Gastrocnemius medialis (tissue), 4 donors: ENCODE data around the gene RGMA. TPM values are rescaled to one million over a fixed set of nuclear protein-coding genes. Genes with fewer than 3 reads are reported as not detected.

ENCODE experiments used
- ATAC-seq, 2 donors: fragments of 150-250 bp; one replicate each; pipeline ENCODE4 v1.9.1; 2016
- DNase-seq, 2 donors: peaks; one replicate each; pipeline ENCODE4 v3.0.0-alpha.2; 2019
- H3K27ac ChIP-seq, 4 donors: fragments of 200-600 bp; sonication (generic); 1 replicate in 1 of 4; 2 replicates in 3 of 4; pipeline ENCODE4 v1.5.1; 2016 to 2018; ENCODE audit warnings: mild to moderate bottlenecking in 2 of 4, moderate library complexity in 1 of 4
- H3K27me3 ChIP-seq, 3 donors: fragments of 200-600 bp; sonication (generic) in 2 of 3; 1 replicate in 1 of 3; 2 replicates in 2 of 3; pipeline versions ENCODE4 v1.5.1 to v1.6.0; 2016 to 2019; ENCODE audit warnings: mild to moderate bottlenecking in 1 of 3, moderate library complexity in 1 of 3
- H3K36me3 ChIP-seq, 2 donors: fragments of 200-600 bp; sonication (generic) in 1 of 2; one replicate each; pipeline ENCODE4 v1.5.1; 2017 to 2018
- H3K4me1 ChIP-seq, 2 donors: fragments of 200-600 bp; sonication (generic) in 1 of 2; one replicate each; pipeline ENCODE4 v1.5.1; 2016 to 2017; ENCODE audit warnings: mild to moderate bottlenecking in 2 of 2
- H3K4me3 ChIP-seq, 4 donors: fragments of 200-600 bp; sonication (generic) in 3 of 4; 1 replicate in 1 of 4; 2 replicates in 3 of 4; pipeline ENCODE4 v1.5.1; 2016 to 2019; ENCODE audit warnings: mild to moderate bottlenecking in 2 of 4
- H3K9me3 ChIP-seq, 3 donors: fragments of 200-600 bp; sonication (generic) in 2 of 3; 1 replicate in 1 of 3; 2 replicates in 2 of 3; pipeline ENCODE4 v1.5.1; 2016 to 2019
- POLR2A ChIP-seq, 2 donors: fragments of 450-650 bp; IDR thresholded peaks; one replicate each; pipeline ENCODE4 v1.6.1; 2017; ENCODE audit warnings: antibody characterized with exemption in 2 of 2, mild to moderate bottlenecking in 2 of 2, moderate library complexity in 2 of 2
- in situ Hi-C, 4 donors: fragments of 200-750 bp; cut with MboI; loops; one replicate each; pipeline versions ENCODE4 v1.15.0 to v1.8.0; 2017; ENCODE audit warnings: low sequenced_read_pairs in 4 of 4
- intact Hi-C: fragments of 100-400 bp; cut with DNase I; formaldehyde crosslinking; loops from one replicate; pipeline ENCODE4 v1.15.1; 2023; ENCODE audit warnings: low total_unique reads
- total RNA-seq, 4 donors: library from RNA; depleted of rRNA; stranded (reverse); fragments of >200 nt; gene quantifications; one replicate each; pipeline versions ENCODE4 v1.1.0 to v1.2.3, GENCODE V29; 2016
- TF ChIP-seq, protein P1 (sequence below), 5 experiments: fragments of 450-650 bp in 3 of 5; fragments of 200-600 bp in 2 of 5; sonication (generic) in 2 of 5; IDR thresholded peaks in 4 of 5; conservative IDR thresholded peaks in 1 of 5; 1 replicate in 4 of 5; 2 replicates in 1 of 5; pipeline ENCODE4 v1.5.1; 2016 to 2019; ENCODE audit warnings: antibody characterized with exemption in 5 of 5, mild to moderate bottlenecking in 3 of 5, moderate library complexity in 3 of 5

Gene RGMA
- total RNA-seq, 4 donors from 2014 or later: 150 to 290 (median 184) TPM

DNA sequence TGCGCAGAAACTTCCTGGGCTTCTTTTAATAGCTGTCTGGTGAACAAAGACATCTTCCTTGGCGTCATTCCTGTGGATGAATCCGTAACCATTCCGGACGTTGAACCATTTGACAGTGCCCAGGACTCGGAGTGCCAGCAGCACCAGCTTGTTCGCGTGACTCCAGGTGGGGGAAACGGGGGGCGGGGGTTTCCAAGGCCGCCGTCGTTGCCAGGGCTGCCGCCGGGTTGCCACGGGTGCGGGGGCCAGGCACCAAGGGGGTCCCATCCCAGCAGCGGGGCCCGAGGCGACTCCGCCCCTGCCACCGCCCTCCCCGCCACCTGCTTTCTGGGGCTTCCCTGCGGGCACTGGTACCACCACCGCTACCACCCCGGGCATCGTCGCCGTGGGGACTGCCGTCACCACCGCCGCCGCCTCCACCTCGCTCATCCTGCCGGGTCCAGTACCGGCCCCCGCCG lies 22.8 kb downstream of the RGMA start:
- TF ChIP-seq, protein P1, sequence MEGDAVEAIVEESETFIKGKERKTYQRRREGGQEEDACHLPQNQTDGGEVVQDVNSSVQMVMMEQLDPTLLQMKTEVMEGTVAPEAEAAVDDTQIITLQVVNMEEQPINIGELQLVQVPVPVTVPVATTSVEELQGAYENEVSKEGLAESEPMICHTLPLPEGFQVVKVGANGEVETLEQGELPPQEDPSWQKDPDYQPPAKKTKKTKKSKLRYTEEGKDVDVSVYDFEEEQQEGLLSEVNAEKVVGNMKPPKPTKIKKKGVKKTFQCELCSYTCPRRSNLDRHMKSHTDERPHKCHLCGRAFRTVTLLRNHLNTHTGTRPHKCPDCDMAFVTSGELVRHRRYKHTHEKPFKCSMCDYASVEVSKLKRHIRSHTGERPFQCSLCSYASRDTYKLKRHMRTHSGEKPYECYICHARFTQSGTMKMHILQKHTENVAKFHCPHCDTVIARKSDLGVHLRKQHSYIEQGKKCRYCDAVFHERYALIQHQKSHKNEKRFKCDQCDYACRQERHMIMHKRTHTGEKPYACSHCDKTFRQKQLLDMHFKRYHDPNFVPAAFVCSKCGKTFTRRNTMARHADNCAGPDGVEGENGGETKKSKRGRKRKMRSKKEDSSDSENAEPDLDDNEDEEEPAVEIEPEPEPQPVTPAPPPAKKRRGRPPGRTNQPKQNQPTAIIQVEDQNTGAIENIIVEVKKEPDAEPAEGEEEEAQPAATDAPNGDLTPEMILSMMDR (IDR thresholded peaks at IDR 0.05 in 4 of 5, conservative IDR thresholded peaks at IDR 0.05 in 1 of 5): no peak
- peak; percentile 28 to 41 for TF ChIP-seq POLR2A (IDR thresholded peaks at IDR 0.05)
- Histone ChIP-seq H3K4me1 (peaks cover 94% of the 10 kb centered on the region in 2 donors), H3K27ac (peak overlapping the region; percentile 94 to 98 (median 96)), H3K4me3 (peak overlapping the region in 3 of 4 donors; percentile 3 to 15 (median 15)), H3K36me3 (no peaks in the 10 kb centered on the region), H3K9me3 (no peaks in the 10 kb centered on the region), H3K27me3 (no peaks in the 10 kb centered on the region)
- ATAC-seq (peak; percentile 20 to 41), DNase-seq (peak; percentile 59 to 76)
- intact Hi-C loops (loop anchor here (2.0 to 5.0 kb wide), 2 partner anchors 37 to 159 kb away; no protein-coding TSS in a partner anchor), in situ Hi-C loops (loop anchor here in 2 of 4 donors (10.0 to 25.0 kb wide), 2 partner anchors 261 to 921 kb away; no protein-coding TSS in a partner anchor)

DNA sequence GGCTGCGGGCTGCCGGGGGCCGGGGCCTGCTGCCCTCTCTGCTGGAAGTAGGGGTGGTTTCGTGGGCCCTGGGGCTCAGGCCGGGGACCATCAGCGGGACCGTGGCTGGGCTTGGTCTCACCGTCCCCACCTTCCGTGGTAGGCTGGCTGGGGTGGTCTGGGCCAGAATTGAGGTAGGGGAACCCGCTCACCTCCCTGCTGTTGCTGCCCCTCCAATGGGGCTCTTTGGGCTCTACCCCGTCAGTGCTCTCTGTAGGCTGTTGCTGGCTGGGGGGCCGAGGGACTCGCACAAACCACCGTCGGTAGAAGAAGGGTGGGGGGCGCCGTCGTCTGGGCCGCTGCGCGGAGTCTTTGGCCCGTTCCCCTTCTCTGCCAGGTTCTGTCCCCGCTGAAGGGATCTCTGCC lies 23.4 kb downstream of the RGMA start:
- no peak for DNase-seq
- in situ Hi-C loops: loop anchor here in 2 of 4 donors (10.0 to 25.0 kb wide), 2 partner anchors 261 to 922 kb away; no protein-coding TSS in a partner anchor
- intact Hi-C loops: loop anchor here (2.0 to 5.0 kb wide), 2 partner anchors 37 to 158 kb away; no protein-coding TSS in a partner anchor

DNA sequence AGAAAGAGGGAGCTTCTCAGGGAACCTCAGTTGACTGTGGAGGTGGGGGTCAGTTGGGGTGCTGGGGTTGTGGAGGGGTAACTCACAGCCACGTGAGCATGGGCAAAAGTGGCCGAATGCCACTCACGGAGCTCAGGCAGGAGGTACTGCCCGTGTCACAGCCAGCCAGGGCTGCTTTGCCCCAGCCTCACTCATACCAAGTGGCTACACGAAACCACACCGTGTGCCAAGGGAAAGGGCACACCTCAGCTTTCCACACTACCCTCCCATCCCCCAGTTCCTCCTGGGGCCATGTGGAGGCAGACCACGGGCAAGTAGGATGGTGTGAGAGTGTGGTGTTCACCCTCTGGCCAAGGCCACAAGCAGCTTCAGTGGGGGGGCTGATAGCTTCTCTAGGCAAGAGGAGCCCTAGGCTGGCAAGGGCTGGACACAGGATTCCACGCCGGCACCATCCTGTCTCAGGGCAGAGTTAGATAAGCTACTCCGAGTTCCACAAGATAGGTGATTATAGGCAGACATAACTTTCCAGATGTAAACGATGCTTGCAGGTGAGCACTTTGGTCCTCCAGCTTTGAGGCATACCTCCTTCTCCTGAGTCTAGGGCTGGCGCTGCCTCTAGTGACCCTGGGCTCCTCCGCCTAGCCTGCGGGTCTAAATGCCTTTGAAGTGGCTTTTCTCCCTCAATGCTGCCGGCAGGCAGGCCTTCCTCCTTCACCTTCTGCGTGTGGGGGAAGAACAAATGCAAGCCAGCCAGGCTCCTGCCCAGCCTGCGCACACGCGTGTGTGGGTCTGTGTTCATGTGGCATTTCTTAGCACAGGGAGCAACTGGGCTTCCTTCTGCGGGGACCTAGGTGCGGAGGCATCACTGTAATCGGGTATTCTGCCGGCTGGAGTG lies 25.0 kb downstream of the RGMA start:
- peak overlapping the region; percentile 24 to 28 (median 26) for H3K4me3 ChIP-seq
- in situ Hi-C loops (loop anchor here in 2 of 4 donors (10.0 to 25.0 kb wide), 2 partner anchors 259 to 923 kb away; no protein-coding TSS in a partner anchor), intact Hi-C loops (no loop called here)
- ATAC-seq (peak; percentile 27 to 54), DNase-seq (peak; percentile 56 to 91)
- H3K27ac ChIP-seq: peak overlapping the region; percentile 94 to 98 (median 96)
- peak; percentile 49 to 57 for TF ChIP-seq POLR2A (IDR thresholded peaks at IDR 0.05)
- TF ChIP-seq, protein P1 (IDR thresholded peaks at IDR 0.05 in 4 of 5, conservative IDR thresholded peaks at IDR 0.05 in 1 of 5): no peak
- no peaks in the 10 kb centered on the region for H3K36me3 ChIP-seq
- peaks cover 94 to 95% of the 10 kb centered on the region in 2 donors for H3K4me1 ChIP-seq
- no peaks in the 10 kb centered on the region for H3K9me3 ChIP-seq
- no peaks in the 10 kb centered on the region for H3K27me3 ChIP-seq

More for the DNA sequence above, 23.4 kb downstream of the RGMA start:
- Histone ChIP-seq H3K4me3 (peak overlapping the region in 1 of 4 donors; percentile 15), H3K27ac (peak overlapping the region; percentile 94 to 98 (median 96)), H3K36me3 (no peaks in the 10 kb centered on the region), H3K27me3 (no peaks in the 10 kb centered on the region), H3K9me3 (no peaks in the 10 kb centered on the region), H3K4me1 (peaks cover 94% of the 10 kb centered on the region in 2 donors)
- no peak for TF ChIP-seq POLR2A (IDR thresholded peaks at IDR 0.05)
- no peak for ATAC-seq

DNA sequence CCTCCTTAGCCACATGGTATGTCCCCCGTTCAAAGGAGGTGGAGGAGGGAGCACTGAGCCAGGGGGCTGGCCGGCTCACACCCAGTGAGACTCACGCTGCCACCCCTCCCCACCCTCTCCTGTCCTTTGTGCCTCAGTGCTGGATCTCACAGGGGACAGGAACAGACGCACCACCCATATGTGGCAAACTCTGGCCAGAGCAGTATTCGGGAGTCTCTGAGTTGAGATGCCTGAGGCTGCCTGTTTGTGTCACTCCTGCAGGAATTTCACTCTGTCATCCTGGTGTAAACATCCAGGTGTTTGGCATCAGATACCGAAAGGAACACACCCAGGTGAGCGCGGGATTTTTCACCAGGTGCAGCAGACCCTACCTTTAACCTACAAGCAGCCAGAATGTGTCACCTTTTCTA lies 25.7 kb downstream of the RGMA start:
- in situ Hi-C loops: loop anchor here in 2 of 4 donors (10.0 to 25.0 kb wide), 2 partner anchors 258 to 924 kb away; no protein-coding TSS in a partner anchor
- ATAC-seq (peak; percentile 1 to 19), DNase-seq (peak in 1 of 2 donors; percentile 54)
- Histone ChIP-seq H3K36me3 (no peaks in the 10 kb centered on the region), H3K27me3 (no peaks in the 10 kb centered on the region), H3K4me1 (peaks cover 91 to 95% of the 10 kb centered on the region in 2 donors), H3K4me3 (peak overlapping the region; percentile 24 to 28 (median 26)), H3K27ac (peak overlapping the region; percentile 94 to 98 (median 96)), H3K9me3 (no peaks in the 10 kb centered on the region)
- peak in 1 of 2 donors; percentile 8 for TF ChIP-seq POLR2A (IDR thresholded peaks at IDR 0.05)
- TF ChIP-seq, protein P1 (IDR thresholded peaks at IDR 0.05 in 4 of 5, conservative IDR thresholded peaks at IDR 0.05 in 1 of 5): no peak
- intact Hi-C loops: no loop called here
